KOPT-K1 (cell line): ENCODE measurements around the gene SHQ1.
"Not testable (repeated sequence)": the region's sequence is repeated elsewhere in the genome, so short reads cannot be mapped to it uniquely, and the experiment has no call there.

ENCODE experiments used
- H3K27ac ChIP-seq: fragments of 200-600 bp; sonication (generic); 2 replicates; pipeline ENCODE4 v1.5.1; 2016; ENCODE audit warnings: antibody characterized with exemption, mild to moderate bottlenecking, low read depth, low read length; ENCODE audit not compliant: poor library complexity, severe bottlenecking
- H3K36me3 ChIP-seq: fragments of 200-600 bp; sonication (generic); 2 replicates; pipeline ENCODE4 v1.5.1; 2017; ENCODE audit warnings: antibody characterized with exemption, mild to moderate bottlenecking, low read length, moderate library complexity; ENCODE audit not compliant: insufficient read depth
- H3K9me3 ChIP-seq: fragments of 200-600 bp; sonication (generic); 2 replicates; pipeline ENCODE4 v1.5.1; 2017; ENCODE audit warnings: antibody characterized with exemption, low read length, mild to moderate bottlenecking; ENCODE audit not compliant: insufficient read depth, poor library complexity, severe bottlenecking

SHQ1 gene

GRCh38 chr3:72754582-72754981 lies 93.7 kb downstream of the SHQ1 start:
- H3K27ac ChIP-seq, result no peak overlapping the region
- peaks cover 73% of the 10 kb centered on the region for H3K36me3 ChIP-seq
- H3K9me3 ChIP-seq, result no peaks in the 10 kb centered on the region

- no peak overlapping the region for H3K27ac ChIP-seq
These were observed 94.8 kb downstream of the SHQ1 start for GRCh38 chr3:72753495-72753894.

GRCh38 chr3:72750405-72750965 lies 97.8 kb downstream of the SHQ1 start:
- Histone ChIP-seq H3K27ac (no peak overlapping the region), H3K9me3 (no peaks in the 10 kb centered on the region)

More at GRCh38 chr3:72753495-72753894, 94.8 kb downstream of the SHQ1 start:
- peaks cover 72% of the 10 kb centered on the region for H3K36me3 ChIP-seq
- no peaks in the 10 kb centered on the region for H3K9me3 ChIP-seq

GRCh38 chr3:72748659-72749058 lies 99.6 kb downstream of the SHQ1 start:
- Histone ChIP-seq H3K27ac (no peak overlapping the region), H3K9me3 (no peaks in the 10 kb centered on the region), H3K36me3 (peaks cover 46% of the 10 kb centered on the region)

More at GRCh38 chr3:72750405-72750965, 97.8 kb downstream of the SHQ1 start:
- peaks cover 63% of the 10 kb centered on the region for H3K36me3 ChIP-seq

- Histone ChIP-seq H3K36me3 (peaks cover 30% of the 10 kb centered on the region), H3K9me3 (no peaks in the 10 kb centered on the region), H3K27ac (no peak overlapping the region)
These were observed 101.5 kb downstream of the SHQ1 start for GRCh38 chr3:72746430-72747411.

GRCh38 chr3:72745146-72745999 lies 102.9 kb downstream of the SHQ1 start:
- peaks cover 24% of the 10 kb centered on the region for H3K36me3 ChIP-seq
- no peaks in the 10 kb centered on the region for H3K9me3 ChIP-seq
- H3K27ac ChIP-seq, result no peak overlapping the region

- no peaks in the 10 kb centered on the region for H3K9me3 ChIP-seq
- no peak overlapping the region for H3K27ac ChIP-seq
- peaks cover 13% of the 10 kb centered on the region for H3K36me3 ChIP-seq
These were observed 103.9 kb downstream of the SHQ1 start for GRCh38 chr3:72744330-72744729.

GRCh38 chr3:72739531-72740466 lies 108.4 kb downstream of the SHQ1 start:
- Histone ChIP-seq H3K9me3 (peaks cover 3% of the 10 kb centered on the region), H3K27ac (no peak overlapping the region), H3K36me3 (no peaks in the 10 kb centered on the region)

GRCh38 chr3:72738752-72739530 lies 109.3 kb downstream of the SHQ1 start:
- H3K36me3 ChIP-seq, result no peaks in the 10 kb centered on the region
- peaks cover 10% of the 10 kb centered on the region for H3K9me3 ChIP-seq
- H3K27ac ChIP-seq, result no peak overlapping the region

- not testable (repeated sequence) for H3K27ac ChIP-seq, H3K36me3 ChIP-seq
- peaks cover 25% of the 10 kb centered on the region for H3K9me3 ChIP-seq
These were observed 113.2 kb downstream of the SHQ1 start for GRCh38 chr3:72735072-72735471.

- Histone ChIP-seq H3K27ac (no peak overlapping the region), H3K36me3 (no peaks in the 10 kb centered on the region), H3K9me3 (peaks cover 25% of the 10 kb centered on the region)
These were observed 114.6 kb downstream of the SHQ1 start for GRCh38 chr3:72733676-72734075.

- H3K9me3 ChIP-seq, result peaks cover 25% of the 10 kb centered on the region
- not testable (repeated sequence) for H3K27ac ChIP-seq, H3K36me3 ChIP-seq
These were observed 115.4 kb downstream of the SHQ1 start for GRCh38 chr3:72732666-72733345.

- H3K9me3 ChIP-seq, result peaks cover 15% of the 10 kb centered on the region
These were observed 119.2 kb downstream of the SHQ1 start for GRCh38 chr3:72728958-72729467.

More at GRCh38 chr3:72728958-72729467, 119.2 kb downstream of the SHQ1 start:
- H3K36me3 ChIP-seq, result no peaks in the 10 kb centered on the region
- H3K27ac ChIP-seq, result no peak overlapping the region
